NCI-H2196 (cell line): ENCODE data around the gene EPHA4.

ENCODE experiments used
- DNase-seq: peaks from one replicate; lab custom pipeline; 2025; ENCODE audit not compliant: unreplicated experiment; lab: John Stamatoyannopoulos, UW

EPHA4 gene

GRCh38 chr2:221571551-221572218 is 419 bp downstream of the EPHA4 start:
- DNase-seq, result peak; percentile 29

- peak; percentile 25 for DNase-seq
Measured at GRCh38 chr2:221571025-221571550, 1.0 kb downstream of the EPHA4 start.

GRCh38 chr2:221570321-221570935 is 1.7 kb downstream of the EPHA4 start:
- DNase-seq, result peak; percentile 32

- no peak for DNase-seq
Measured at GRCh38 chr2:221569871-221570270, 2.2 kb downstream of the EPHA4 start.

- DNase-seq, result no peak
Measured at GRCh38 chr2:221569425-221569845, 2.7 kb downstream of the EPHA4 start.

GRCh38 chr2:221568299-221568698 is 3.8 kb downstream of the EPHA4 start:
- no peak for DNase-seq

GRCh38 chr2:221567809-221568208 is 4.3 kb downstream of the EPHA4 start:
- DNase-seq, result no peak

- DNase-seq, result no peak
Measured at GRCh38 chr2:221567231-221567760, 4.8 kb downstream of the EPHA4 start.

GRCh38 chr2:221563270-221563985 is 8.7 kb downstream of the EPHA4 start:
- no peak for DNase-seq

- DNase-seq, result no peak
Measured at GRCh38 chr2:221562226-221562625, 9.9 kb downstream of the EPHA4 start.

- DNase-seq, result no peak
Measured at GRCh38 chr2:221561770-221562169, 10.3 kb downstream of the EPHA4 start.

GRCh38 chr2:221559991-221560390 is 12.1 kb downstream of the EPHA4 start:
- no peak for DNase-seq

- no peak for DNase-seq
Measured at GRCh38 chr2:221558107-221558506, 14.0 kb downstream of the EPHA4 start.

- DNase-seq, result no peak
Measured at GRCh38 chr2:221555494-221555846, 16.6 kb downstream of the EPHA4 start.

GRCh38 chr2:221554769-221555493 is 17.2 kb downstream of the EPHA4 start:
- no peak for DNase-seq

- no peak for DNase-seq
Measured at GRCh38 chr2:221553333-221553732, 18.8 kb downstream of the EPHA4 start.

- no peak for DNase-seq
Measured at GRCh38 chr2:221552291-221552690, 19.8 kb downstream of the EPHA4 start.

GRCh38 chr2:221551864-221552263 is 20.2 kb downstream of the EPHA4 start:
- no peak for DNase-seq

GRCh38 chr2:221549143-221549542 is 23.0 kb downstream of the EPHA4 start:
- DNase-seq, result no peak

- no peak for DNase-seq
Measured at GRCh38 chr2:221546505-221547225, 25.4 kb downstream of the EPHA4 start.
